Neural cell (in vitro differentiated cells): ENCODE data around the gene ANKRD37. TPM values are rescaled to one million over a fixed set of nuclear protein-coding genes. Genes with fewer than 3 reads are reported as not detected.

Experiments used
- H2AFZ ChIP-seq: fragments of 200-600, 300-800 bp; sonication (generic), shearing (Covaris generic); 2 replicates; pipeline ENCODE4 v1.6.0; 2014; ENCODE audit warnings: low read depth, mild to moderate bottlenecking, antibody characterized with exemption, low read length, moderate library complexity
- H3F3A ChIP-seq: fragments of 200-600 bp; shearing (Covaris generic); 2 replicates; pipeline ENCODE4 v1.6.1; 2016; ENCODE audit warnings: mild to moderate bottlenecking, moderate library complexity, mixed read lengths, antibody characterized with exemption, low read length; ENCODE audit not compliant: insufficient read depth, poor library complexity, severe bottlenecking
- H3K27ac ChIP-seq: fragments of 200-600, 300-800 bp; sonication (generic), shearing (Covaris generic); 2 replicates; pipeline ENCODE4 v1.5.1; 2014; ENCODE audit warnings: mild to moderate bottlenecking, low read length, moderate library complexity
- H3K27me3 ChIP-seq: fragments of 300-800, 200-600 bp; sonication (generic), shearing (Covaris generic); 2 replicates; pipeline ENCODE4 v1.6.0; 2014; ENCODE audit warnings: mild to moderate bottlenecking, low read depth, low read length, moderate library complexity; ENCODE audit not compliant: insufficient read depth
- H3K36me3 ChIP-seq: fragments of 300-800, 200-600 bp; sonication (generic), shearing (Covaris generic); 2 replicates; pipeline ENCODE4 v1.5.1; 2014; ENCODE audit warnings: mild to moderate bottlenecking, antibody characterized with exemption, low read length, moderate library complexity; ENCODE audit not compliant: insufficient read depth
- H3K4me2 ChIP-seq: fragments of 300-800, 200-600 bp; sonication (generic), shearing (Covaris generic); 2 replicates; pipeline ENCODE4 v1.6.0; 2014; ENCODE audit warnings: mild to moderate bottlenecking, low read length
- H3K4me3 ChIP-seq: fragments of 300-800, 200-600 bp; sonication (generic), shearing (Covaris generic); 2 replicates; pipeline ENCODE4 v1.5.1; 2014; ENCODE audit warnings: mild to moderate bottlenecking, low read length, moderate library complexity
- H3K79me2 ChIP-seq: fragments of 200-600 bp; shearing (Covaris generic); replicated peaks from 2 replicates; pipeline ENCODE4 v1.6.0; 2014; ENCODE audit warnings: mild to moderate bottlenecking, low read length, moderate library complexity; ENCODE audit not compliant: insufficient read depth
- H3K9ac ChIP-seq: fragments of 300-800, 200-600 bp; sonication (generic), shearing (Covaris generic); 2 replicates; pipeline ENCODE4 v1.6.1; 2016; ENCODE audit warnings: mild to moderate bottlenecking, low read length, mixed read lengths
- H3K9me2 ChIP-seq: fragments of 200-600 bp; shearing (Covaris generic); 2 replicates; pipeline ENCODE4 v1.6.1; 2016; ENCODE audit warnings: mild to moderate bottlenecking, low read length, mixed read lengths; ENCODE audit not compliant: insufficient read depth
- H3K9me3 ChIP-seq: fragments of 200-600, 300-800 bp; sonication (generic), shearing (Covaris generic); 2 replicates; pipeline ENCODE4 v1.6.1; 2016; ENCODE audit warnings: mild to moderate bottlenecking, mixed run types, low read length, moderate library complexity, mixed read lengths
- H4K20me1 ChIP-seq: fragments of 200-600 bp; shearing (Covaris generic); 2 replicates; pipeline ENCODE4 v1.6.1; 2016; ENCODE audit warnings: mild to moderate bottlenecking, mixed run types; ENCODE audit not compliant: insufficient read depth
- CTCF ChIP-seq: fragments of 450-650 bp; IDR thresholded peaks from 2 replicates; pipeline ENCODE4 v1.5.1; 2014; ENCODE audit warnings: antibody characterized with exemption, mild to moderate bottlenecking, moderate library complexity; ENCODE audit not compliant: poor library complexity, severe bottlenecking
- EP300 ChIP-seq: fragments of 450-650 bp; conservative IDR thresholded peaks from 2 replicates; pipeline ENCODE4 v1.6.1; 2014; ENCODE audit warnings: antibody characterized with exemption, mild to moderate bottlenecking, moderate library complexity; ENCODE audit not compliant: poor library complexity, severe bottlenecking
- EZH2 ChIP-seq: fragments of 200-600, 300-800 bp; shearing (Covaris generic), sonication (generic); IDR thresholded peaks from 2 replicates; pipeline ENCODE4 v1.6.1; 2014; ENCODE audit warnings: antibody characterized with exemption, low read length, borderline replicate concordance, mild to moderate bottlenecking; ENCODE audit not compliant: insufficient read depth, poor library complexity, severe bottlenecking
- MXI1 ChIP-seq: fragments of 450-650 bp; conservative IDR thresholded peaks from 2 replicates; pipeline ENCODE4 v1.6.1; 2014; ENCODE audit warnings: antibody characterized with exemption, mild to moderate bottlenecking; ENCODE audit not compliant: poor library complexity, severe bottlenecking
- POLR2AphosphoS5 ChIP-seq: IDR thresholded peaks from 2 replicates; pipeline ENCODE4 v1.6.1; 2012
- RAD21 ChIP-seq: fragments of 450-650 bp; conservative IDR thresholded peaks from 2 replicates; pipeline ENCODE4 v1.6.1; 2014; ENCODE audit warnings: antibody characterized with exemption, mild to moderate bottlenecking, moderate library complexity
- REST ChIP-seq: IDR thresholded peaks from 2 replicates; pipeline ENCODE4 v1.6.1; 2012; ENCODE audit warnings: borderline replicate concordance
- SMC3 ChIP-seq: fragments of 450-650 bp; conservative IDR thresholded peaks from 2 replicates; pipeline ENCODE4 v1.6.1; 2014; ENCODE audit warnings: antibody characterized with exemption, mild to moderate bottlenecking, moderate library complexity; ENCODE audit not compliant: poor library complexity
- TAF1 ChIP-seq: IDR thresholded peaks from 2 replicates; pipeline ENCODE4 v1.6.1; 2012; ENCODE audit warnings: low read depth
- polyA plus RNA-seq: library from polyadenylated mRNA; depleted of rRNA; stranded (reverse); fragments of >200 nt; gene quantifications from 2 replicates; pipeline ENCODE4 v1.2.3, GENCODE V29; 2014

ANKRD37 gene
- polyA plus RNA-seq, 1 donor from 2014 or later = 2.6 TPM

GRCh38 chr4:185384930-185385331 lies 11.7 kb upstream of the ANKRD37 start:
- no peaks in the 10 kb centered on the region for H3K79me2 ChIP-seq
- H3K27ac ChIP-seq = no peak overlapping the region
- H3K27me3 ChIP-seq = no peaks in the 10 kb centered on the region
- H4K20me1 ChIP-seq = no peaks in the 10 kb centered on the region
- no peaks in the 10 kb centered on the region for H3K36me3 ChIP-seq
- no peak overlapping the region for H3K4me3 ChIP-seq
- TF ChIP-seq POLR2AphosphoS5 = no peak
- no peak for TF ChIP-seq CTCF
- TF ChIP-seq EZH2 = no peak
- TF ChIP-seq SMC3 = no peak
- TF ChIP-seq TAF1 = no peak
- no peak for TF ChIP-seq REST
- no peak for TF ChIP-seq RAD21
- TF ChIP-seq EP300 = no peak
- TF ChIP-seq MXI1 = no peak
- no peaks in the 10 kb centered on the region for H3F3A ChIP-seq
- no peak overlapping the region for H3K4me2 ChIP-seq
- no peak overlapping the region for H3K9ac ChIP-seq
- no peak overlapping the region for H2AFZ ChIP-seq
- no peaks in the 10 kb centered on the region for H3K9me3 ChIP-seq
- no peaks in the 10 kb centered on the region for H3K9me2 ChIP-seq

- TF ChIP-seq TAF1 (no peak), POLR2AphosphoS5 (no peak), EZH2 (no peak), SMC3 (no peak), REST (no peak)
- Histone ChIP-seq H3K27ac (no peak overlapping the region), H3K79me2 (no peaks in the 10 kb centered on the region), H3K9ac (no peak overlapping the region), H4K20me1 (no peaks in the 10 kb centered on the region), H3K4me3 (no peak overlapping the region), H3K9me2 (no peaks in the 10 kb centered on the region), H3K4me2 (no peak overlapping the region), H2AFZ (no peak overlapping the region), H3K36me3 (no peaks in the 10 kb centered on the region), H3F3A (no peaks in the 10 kb centered on the region), H3K27me3 (no peaks in the 10 kb centered on the region), H3K9me3 (no peaks in the 10 kb centered on the region)
Observed at GRCh38 chr4:185387957-185388356, 8.7 kb upstream of the ANKRD37 start.
